ENCODE results near the gene LHFPL3.

DNA sequence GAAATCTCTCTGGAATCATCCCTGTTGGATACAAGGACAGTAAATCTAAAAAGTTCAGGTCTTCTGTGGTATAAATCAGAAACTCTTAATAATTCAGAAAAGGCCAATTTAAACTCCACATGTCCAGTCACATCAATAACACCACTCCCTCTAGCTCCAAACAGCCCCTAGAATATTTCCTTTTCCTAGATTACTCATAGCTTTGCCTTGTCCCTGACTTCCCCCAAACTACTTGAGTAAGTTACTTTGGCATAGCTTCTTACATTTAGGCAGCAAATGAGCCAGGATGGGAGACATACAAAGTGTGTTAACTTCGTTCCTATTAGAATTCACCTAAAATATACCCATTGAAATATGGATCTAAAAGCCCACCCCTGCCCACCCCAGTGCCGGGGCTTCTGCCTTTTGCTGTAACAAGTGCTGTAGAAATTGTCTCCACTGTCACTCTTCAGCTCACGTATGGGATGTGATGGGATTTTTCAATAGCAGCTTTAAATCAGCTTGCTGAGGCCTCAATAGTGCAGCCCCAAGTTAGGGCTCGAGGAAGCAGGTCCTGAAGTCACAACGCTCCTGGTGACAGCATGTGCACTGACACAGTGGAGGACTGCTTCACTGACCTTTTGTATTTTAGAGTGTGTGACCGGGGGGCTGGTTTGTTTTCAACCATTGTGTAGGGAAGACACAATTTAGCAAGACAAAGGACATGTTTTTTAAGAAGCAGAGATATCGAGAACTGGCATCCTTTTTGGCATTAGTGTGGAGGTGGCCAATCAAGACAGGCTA, 467.4 kb downstream of the LHFPL3 start:
- no peak for TF ChIP-seq EZH2phosphoT487 (IDR thresholded peaks at IDR 0.05; ENCODE audit: insufficient read depth, low read depth)
- TF ChIP-seq EZH2 (IDR thresholded peaks at IDR 0.05; ENCODE audit: insufficient read depth, poor library complexity, severe bottlenecking) = no peak

All from GM23248 (cell line).